Motor neuron (in vitro differentiated cells): ENCODE measurements around the gene DENND10. TPM values are rescaled to one million over a fixed set of nuclear protein-coding genes. Genes with fewer than 3 reads are reported as not detected.
"Not testable (repeated sequence)": the region's sequence is repeated elsewhere in the genome, so short reads cannot be mapped to it uniquely, and the experiment has no call there.

Source experiments
- ATAC-seq, 8 experiments: fragments of 200-7000 bp; cut with Tn5 transposase; replicated peaks in 6 of 8; 2 replicates each; pipeline ENCODE4 v1.8.0; 2021; ENCODE audit warnings: mild to moderate bottlenecking in 8 of 8, moderate library complexity in 8 of 8
- H3K27ac ChIP-seq, 2 donors: fragments of 250-450 bp; sonication (Bioruptor Pico); 2 replicates each; pipeline ENCODE4 v1.9.0; 2021; ENCODE audit warnings: antibody characterized with exemption in 2 of 2, mild to moderate bottlenecking in 2 of 2, moderate library complexity in 1 of 2
- H3K4me1 ChIP-seq, 2 donors: fragments of 250-450 bp; sonication (Bioruptor Pico); replicated peaks in 1 of 2; 2 replicates each; pipeline ENCODE4 v1.6.1; 2021; ENCODE audit warnings: antibody characterized with exemption in 2 of 2, mild to moderate bottlenecking in 2 of 2, moderate library complexity in 1 of 2
- H3K4me3 ChIP-seq, 5 donors: fragments of 250-450 bp; sonication (Bioruptor Pico); 2 replicates each; pipeline ENCODE4 v1.9.0; 2021; ENCODE audit warnings: antibody characterized with exemption in 5 of 5, mild to moderate bottlenecking in 5 of 5, moderate library complexity in 4 of 5
- WGBS, 10 experiments: fragments of 450-650 bp; shearing (Covaris generic); methylation state at CpG; one replicate each; pipeline ENCODE4 v1.0.0; 2022; 5-methylcytosine and 5-hydroxymethylcytosine counted together
- in situ Hi-C, 9 experiments: fragments of 400-800 bp; cut with MboI; loops; one replicate each; pipeline ENCODE4 v1.15.0; 2021; ENCODE audit warnings: low sequenced_read_pairs in 9 of 9, low pct_unique_long_range_greater_than_20kb in 2 of 9; ENCODE audit not compliant: unreplicated experiment in 9 of 9
- total RNA-seq, 8 experiments: library from RNA; unstranded; fragments of 300-600 nt; gene quantifications; 2 replicates each; pipeline versions ENCODE4 v1.2.3 to v1.2.4, GENCODE V29; 2022

The DENND10 gene
- total RNA-seq, 8 experiments from 2014 or later: 29.1 to 51.2 (median 39.8) TPM

GRCh38 chr10:119104654-119105015 is 722 bp downstream of the DENND10 start:
- peak; percentile 22 to 54 (median 44) for ATAC-seq
- Histone ChIP-seq H3K4me1 (peaks cover 0 to 6% of the 10 kb centered on the region in 2 donors), H3K4me3 (peak overlapping the region; percentile 80 to 95 (median 88)), H3K27ac (peak overlapping the region; percentile 39 to 82)
- WGBS, 10 experiments: 0 to 3% (median 0%) methylated on average over 1 to 6 of the region's 22 CpGs; no CpG with 5 or more reads in 4 of the 10 experiments
- in situ Hi-C loops: no loop called here

DNA sequence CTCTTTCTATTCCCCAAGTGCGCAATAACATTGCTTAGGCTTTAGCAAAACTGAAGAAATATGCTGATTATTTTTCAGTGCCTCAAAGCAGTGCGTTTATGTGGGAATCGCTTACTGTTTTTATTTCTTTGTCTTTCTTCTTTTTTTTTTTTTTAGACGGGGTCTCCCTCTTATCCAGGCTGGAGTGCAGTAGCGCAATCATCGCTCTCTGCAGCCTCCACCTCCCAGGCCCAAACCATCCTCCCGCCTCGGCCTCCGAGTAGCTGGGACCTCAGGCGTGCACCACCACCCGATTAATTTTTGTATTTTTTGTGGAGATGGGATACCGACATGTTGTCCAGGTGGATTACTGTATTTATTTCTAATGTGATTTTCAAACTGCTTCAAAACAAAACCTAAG is 1.2 kb downstream of the DENND10 start:
- no peak overlapping the region for H3K27ac ChIP-seq
- in situ Hi-C loops: no loop called here
- no peak for ATAC-seq
- WGBS, 10 experiments: 72 to 92% (median 84%) methylated on average over 3 to 10 of the region's 12 CpGs
- H3K4me3 ChIP-seq: peak overlapping the region; percentile 80 to 95 (median 88)
- peaks cover 0 to 6% of the 10 kb centered on the region in 2 donors for H3K4me1 ChIP-seq

- H3K27ac ChIP-seq, in situ Hi-C loops, H3K4me1 ChIP-seq, ATAC-seq, H3K4me3 ChIP-seq: not testable (repeated sequence)
- 81 to 100% (median 100%) methylated on average over 1 to 5 of the region's 7 CpGs; no CpG with 5 or more reads in 3 of the 10 experiments for WGBS, 10 experiments
Observed at GRCh38 chr10:119105899-119106298, 2.0 kb downstream of the DENND10 start.

DNA sequence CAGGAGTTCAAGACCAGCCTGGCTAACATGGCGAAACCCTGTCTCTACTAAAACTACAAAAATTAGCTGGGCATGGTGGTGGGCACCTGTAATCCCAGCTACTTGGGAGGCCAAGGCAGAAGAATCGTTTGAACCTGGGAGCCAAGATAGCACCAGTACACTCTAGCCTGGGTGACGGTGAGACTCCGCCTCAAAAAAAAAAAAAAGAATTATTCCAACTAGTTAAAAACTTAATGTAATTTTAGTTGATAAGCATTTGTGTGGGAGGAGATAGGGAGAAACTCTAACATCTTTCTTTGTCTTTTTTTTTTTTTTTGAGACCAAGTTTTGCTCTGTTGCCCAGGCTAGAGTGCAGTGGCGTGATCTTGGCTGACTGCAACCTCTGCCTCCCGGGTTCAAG is 3.2 kb downstream of the DENND10 start:
- ATAC-seq, H3K4me3 ChIP-seq, in situ Hi-C loops, H3K4me1 ChIP-seq, H3K27ac ChIP-seq: not testable (repeated sequence)
- WGBS, 10 experiments: 77 to 100% (median 100%) methylated on average over 1 to 6 of the region's 6 CpGs; no CpG with 5 or more reads in 3 of the 10 experiments

GRCh38 chr10:119107771-119108170 is 3.9 kb downstream of the DENND10 start:
- H3K4me1 ChIP-seq, H3K4me3 ChIP-seq, in situ Hi-C loops, ATAC-seq, H3K27ac ChIP-seq: not testable (repeated sequence)
- 60 to 100% (median 80%) methylated on average over 1 to 2 of the region's 2 CpGs; no CpG with 5 or more reads in 5 of the 10 experiments for WGBS, 10 experiments

- H3K27ac ChIP-seq: no peak overlapping the region
- 17 to 96% (median 88%) methylated on average over 2 to 4 of the region's 4 CpGs for WGBS, 10 experiments
- ATAC-seq: no peak
- no peaks in the 10 kb centered on the region for H3K4me1 ChIP-seq
- no peak overlapping the region for H3K4me3 ChIP-seq
- in situ Hi-C loops: no loop called here
Observed at GRCh38 chr10:119112056-119112455, 8.1 kb downstream of the DENND10 start.

- in situ Hi-C loops: no loop called here
- Histone ChIP-seq H3K4me3 (no peak overlapping the region), H3K27ac (no peak overlapping the region), H3K4me1 (no peaks in the 10 kb centered on the region)
- ATAC-seq: no peak
- 37 to 100% (median 93%) methylated on average over 2 to 5 of the region's 11 CpGs; no CpG with 5 or more reads in 4 of the 10 experiments for WGBS, 10 experiments
Observed at GRCh38 chr10:119113751-119114732, 10.1 kb downstream of the DENND10 start.

DNA sequence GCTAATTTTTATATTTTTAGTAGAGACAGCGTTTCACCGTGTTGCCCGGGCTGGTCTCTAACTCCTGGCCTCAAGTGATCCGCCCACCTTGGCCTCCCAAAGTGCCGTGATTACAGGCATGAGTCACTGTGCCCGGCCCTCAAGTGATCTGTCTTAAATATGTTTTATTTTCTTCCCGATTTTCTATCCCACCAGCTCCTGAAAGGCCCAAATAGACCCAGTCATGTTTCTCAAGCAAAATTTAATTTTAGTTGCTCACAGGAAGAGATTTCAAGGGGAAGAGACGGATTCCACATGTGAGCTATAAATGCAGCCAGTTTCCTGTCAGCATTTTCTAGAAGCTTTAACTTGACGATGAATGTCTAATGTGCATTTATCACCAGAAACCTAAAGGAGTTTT is 12.0 kb downstream of the DENND10 start:
- Histone ChIP-seq H3K4me1 (no peaks in the 10 kb centered on the region), H3K4me3 (no peak overlapping the region), H3K27ac (no peak overlapping the region)
- in situ Hi-C loops: no loop called here
- ATAC-seq: no peak
- 46 to 100% (median 89%) methylated on average over 4 to 9 of the region's 9 CpGs; no CpG with 5 or more reads in 1 of the 10 experiments for WGBS, 10 experiments

DNA sequence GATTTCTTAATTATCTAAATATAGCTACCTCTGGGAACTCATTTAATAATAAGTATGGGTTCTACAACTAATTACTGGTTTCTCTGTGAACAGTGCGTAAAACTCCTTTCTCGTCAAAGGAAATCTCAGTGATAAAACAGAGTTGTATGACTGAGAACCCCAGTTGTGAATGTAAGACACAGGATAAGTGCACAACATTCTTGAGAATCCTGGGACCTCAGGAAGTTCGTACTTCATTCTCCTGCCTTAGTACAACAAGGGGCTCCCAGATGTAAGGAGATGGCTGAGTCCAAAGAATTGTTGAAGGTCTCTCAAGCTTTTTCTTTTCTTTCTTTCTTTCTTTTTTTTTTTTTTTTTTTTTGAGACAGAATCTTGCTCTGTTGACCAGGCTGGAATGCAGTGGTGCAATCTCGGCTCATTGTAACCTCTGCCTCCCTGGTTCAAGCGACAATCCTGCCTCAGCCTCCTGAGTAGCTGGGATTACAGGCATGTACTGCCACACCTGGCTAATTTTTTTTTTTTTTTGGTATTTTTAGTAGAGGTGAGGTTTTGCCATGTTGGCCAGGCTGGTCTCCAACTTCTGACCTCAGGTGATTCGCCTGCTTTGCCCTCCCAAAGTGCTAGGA is 12.5 kb downstream of the DENND10 start:
- ATAC-seq: no peak
- whole genome bisulfite sequencing, 10 experiments: 84 to 100% (median 97%) methylated on average over 3 to 6 of the region's 6 CpGs; no CpG with 5 or more reads in 2 of the 10 experiments
- in situ Hi-C loops: no loop called here

DNA sequence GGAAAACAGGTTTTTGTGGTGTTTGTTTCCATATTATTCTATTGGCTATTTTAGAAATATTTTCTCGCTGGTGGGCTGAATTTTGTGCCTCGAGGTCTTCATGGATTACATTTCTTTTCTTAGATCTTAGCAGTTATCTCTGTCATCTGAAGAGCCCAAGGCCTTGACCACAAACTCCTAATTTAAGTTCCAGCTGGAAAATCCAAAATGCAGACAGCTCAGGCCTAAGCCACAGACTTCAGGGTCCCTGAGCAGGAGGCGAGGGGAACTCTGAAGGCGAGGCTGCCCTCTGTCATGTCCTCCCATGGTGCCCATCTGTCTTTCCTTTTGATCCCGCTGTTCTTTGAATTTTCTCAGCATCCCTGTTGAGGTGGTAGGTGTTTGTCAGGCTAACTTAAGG is 14.3 kb downstream of the DENND10 start:
- 45 to 100% (median 87%) methylated on average over 1 to 5 of the region's 5 CpGs; no CpG with 5 or more reads in 2 of the 10 experiments for WGBS, 10 experiments
- no peaks in the 10 kb centered on the region for H3K4me1 ChIP-seq
- in situ Hi-C loops: no loop called here
- no peak overlapping the region for H3K27ac ChIP-seq
- no peak for ATAC-seq
- H3K4me3 ChIP-seq: no peak overlapping the region

More for the DNA sequence above, 12.5 kb downstream of the DENND10 start:
- H3K4me3 ChIP-seq: no peak overlapping the region
- no peak overlapping the region for H3K27ac ChIP-seq
- no peaks in the 10 kb centered on the region for H3K4me1 ChIP-seq

DNA sequence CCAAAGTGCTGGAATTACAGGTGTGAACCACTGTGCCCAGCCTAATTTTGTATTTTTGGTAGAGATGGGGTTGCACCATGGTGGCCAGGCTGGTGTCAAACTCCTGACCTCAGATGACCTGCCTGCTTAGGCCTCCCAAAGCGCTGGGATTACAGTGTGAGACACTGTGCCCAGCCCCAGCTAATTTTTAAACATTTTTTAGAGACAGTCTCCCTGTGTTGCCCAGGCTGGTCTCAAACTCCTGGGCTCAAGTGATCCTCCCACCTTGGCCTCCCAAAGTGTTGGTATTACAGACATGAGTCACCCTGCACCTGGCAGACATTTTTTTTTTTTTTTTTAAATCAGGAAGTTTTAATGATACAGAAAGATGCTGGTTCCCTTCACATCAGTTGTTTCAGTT is 15.5 kb downstream of the DENND10 start:
- no peak overlapping the region for H3K4me3 ChIP-seq
- WGBS, 10 experiments: 60 to 100% (median 100%) methylated on average over 1 of the region's 1 CpG; no CpG with 5 or more reads in 5 of the 10 experiments
- no peak for ATAC-seq
- no peaks in the 10 kb centered on the region for H3K4me1 ChIP-seq
- in situ Hi-C loops: no loop called here
- H3K27ac ChIP-seq: no peak overlapping the region

- ATAC-seq: no peak
- in situ Hi-C loops: no loop called here
- Histone ChIP-seq H3K4me1 (no peaks in the 10 kb centered on the region), H3K4me3 (no peak overlapping the region), H3K27ac (no peak overlapping the region)
- 81 to 100% (median 91%) methylated on average over 1 to 4 of the region's 4 CpGs for WGBS, 10 experiments
Observed at GRCh38 chr10:119120413-119120867, 16.5 kb downstream of the DENND10 start.

DNA sequence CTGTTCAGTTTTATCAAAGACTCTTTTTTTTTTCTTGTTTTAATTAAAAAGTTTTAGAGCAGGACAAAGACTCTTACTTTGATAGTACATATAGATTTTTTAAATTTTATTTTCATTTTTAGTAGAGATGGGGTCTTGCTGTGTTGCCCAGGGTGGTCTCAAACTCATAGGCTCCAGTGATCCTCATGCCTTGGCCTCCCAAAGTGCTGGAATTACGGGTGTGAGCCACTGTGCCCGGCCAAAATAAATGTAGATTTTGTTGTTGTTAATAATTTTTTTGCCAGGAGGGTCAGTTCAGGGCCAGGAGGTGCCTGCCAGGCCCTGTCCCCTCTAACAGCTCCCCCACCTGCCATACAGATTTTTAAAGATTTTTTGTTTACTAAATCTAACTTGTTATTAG is 17.0 kb downstream of the DENND10 start:
- H3K4me1 ChIP-seq: no peaks in the 10 kb centered on the region
- no peak overlapping the region for H3K4me3 ChIP-seq
- no peak for ATAC-seq
- H3K27ac ChIP-seq: no peak overlapping the region
- whole genome bisulfite sequencing, 10 experiments: 71 to 100% (median 100%) methylated on average over 1 to 2 of the region's 2 CpGs; no CpG with 5 or more reads in 2 of the 10 experiments
- in situ Hi-C loops: no loop called here
